GM10266 (cell line): ENCODE data around the gene SDK1.

Source experiments
- DNase-seq: peaks from one replicate; pipeline ENCODE4 v3.0.0; 2012; ENCODE audit errors: extremely low spot score
- TF ChIP-seq, protein P1 (sequence below): IDR thresholded peaks from 2 replicates; pipeline ENCODE4 v1.5.1; 2012; ENCODE audit warnings: mild to moderate bottlenecking, low read depth; ENCODE audit not compliant: control insufficient read depth, insufficient read depth; ENCODE audit errors: missing control alignments

Gene SDK1

DNA sequence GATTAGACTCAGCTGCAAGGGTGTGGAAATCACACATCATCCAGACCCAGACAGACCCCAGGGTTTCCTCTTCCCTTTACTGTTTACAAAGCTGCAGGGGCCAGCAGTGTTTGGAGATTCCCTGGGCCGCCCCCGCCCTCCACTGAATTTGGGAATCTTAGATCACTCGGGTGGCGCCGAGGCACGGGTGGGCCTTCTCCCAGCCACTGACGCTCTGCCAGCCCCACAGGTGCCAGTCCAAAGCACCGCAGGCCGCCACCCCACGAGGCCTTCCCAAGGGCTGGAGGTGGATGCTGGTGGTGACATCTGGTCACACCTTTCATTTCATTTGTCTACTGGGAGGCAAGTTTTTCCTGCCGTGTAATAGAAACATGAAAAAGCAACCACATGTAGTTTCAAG lies 941.7 kb downstream of the SDK1 start:
- DNase-seq = no peak
- TF ChIP-seq, protein P1, sequence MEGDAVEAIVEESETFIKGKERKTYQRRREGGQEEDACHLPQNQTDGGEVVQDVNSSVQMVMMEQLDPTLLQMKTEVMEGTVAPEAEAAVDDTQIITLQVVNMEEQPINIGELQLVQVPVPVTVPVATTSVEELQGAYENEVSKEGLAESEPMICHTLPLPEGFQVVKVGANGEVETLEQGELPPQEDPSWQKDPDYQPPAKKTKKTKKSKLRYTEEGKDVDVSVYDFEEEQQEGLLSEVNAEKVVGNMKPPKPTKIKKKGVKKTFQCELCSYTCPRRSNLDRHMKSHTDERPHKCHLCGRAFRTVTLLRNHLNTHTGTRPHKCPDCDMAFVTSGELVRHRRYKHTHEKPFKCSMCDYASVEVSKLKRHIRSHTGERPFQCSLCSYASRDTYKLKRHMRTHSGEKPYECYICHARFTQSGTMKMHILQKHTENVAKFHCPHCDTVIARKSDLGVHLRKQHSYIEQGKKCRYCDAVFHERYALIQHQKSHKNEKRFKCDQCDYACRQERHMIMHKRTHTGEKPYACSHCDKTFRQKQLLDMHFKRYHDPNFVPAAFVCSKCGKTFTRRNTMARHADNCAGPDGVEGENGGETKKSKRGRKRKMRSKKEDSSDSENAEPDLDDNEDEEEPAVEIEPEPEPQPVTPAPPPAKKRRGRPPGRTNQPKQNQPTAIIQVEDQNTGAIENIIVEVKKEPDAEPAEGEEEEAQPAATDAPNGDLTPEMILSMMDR = no peak

DNA sequence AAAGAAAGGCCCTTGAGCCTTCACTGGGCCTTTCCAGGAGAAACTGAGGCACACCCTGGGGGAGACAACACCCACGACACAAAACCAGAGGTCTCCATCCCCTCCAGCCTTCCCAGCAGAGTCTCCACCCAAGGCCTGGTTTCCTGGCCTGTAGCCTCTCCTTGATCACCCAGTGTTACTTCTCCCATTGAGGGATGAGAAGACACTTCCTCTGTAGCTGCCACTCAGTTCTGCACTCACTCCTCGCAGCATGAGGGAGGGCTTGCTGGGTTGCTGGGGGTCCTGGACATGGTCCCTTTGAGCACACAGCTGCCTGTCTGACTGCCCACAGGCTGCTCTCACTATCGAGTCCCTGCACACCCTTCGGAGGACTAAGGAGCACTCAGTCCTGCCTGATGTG lies 943.0 kb downstream of the SDK1 start:
- TF ChIP-seq, protein P1 = no peak
- no peak for DNase-seq

DNA sequence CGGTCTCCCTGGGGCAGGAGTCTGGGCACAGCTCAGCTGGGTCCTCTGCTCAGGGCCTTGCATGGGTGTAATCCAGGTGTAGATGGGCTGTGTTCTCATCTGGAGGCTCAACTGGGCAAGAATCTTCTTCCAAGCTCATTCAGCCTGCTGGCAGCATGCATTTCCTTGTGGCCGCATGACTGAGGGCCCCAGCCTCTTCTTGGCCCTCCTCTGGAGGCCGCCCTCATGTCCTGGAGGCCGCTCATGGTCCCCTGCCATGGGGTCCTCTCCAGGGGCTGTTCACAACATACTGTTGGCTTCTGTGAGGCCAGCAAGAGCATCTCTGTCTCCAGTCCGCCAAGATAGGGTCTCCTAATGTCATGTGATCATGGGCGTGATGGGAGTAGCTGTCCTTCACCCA lies 943.6 kb downstream of the SDK1 start:
- TF ChIP-seq, protein P1 = no peak

DNA sequence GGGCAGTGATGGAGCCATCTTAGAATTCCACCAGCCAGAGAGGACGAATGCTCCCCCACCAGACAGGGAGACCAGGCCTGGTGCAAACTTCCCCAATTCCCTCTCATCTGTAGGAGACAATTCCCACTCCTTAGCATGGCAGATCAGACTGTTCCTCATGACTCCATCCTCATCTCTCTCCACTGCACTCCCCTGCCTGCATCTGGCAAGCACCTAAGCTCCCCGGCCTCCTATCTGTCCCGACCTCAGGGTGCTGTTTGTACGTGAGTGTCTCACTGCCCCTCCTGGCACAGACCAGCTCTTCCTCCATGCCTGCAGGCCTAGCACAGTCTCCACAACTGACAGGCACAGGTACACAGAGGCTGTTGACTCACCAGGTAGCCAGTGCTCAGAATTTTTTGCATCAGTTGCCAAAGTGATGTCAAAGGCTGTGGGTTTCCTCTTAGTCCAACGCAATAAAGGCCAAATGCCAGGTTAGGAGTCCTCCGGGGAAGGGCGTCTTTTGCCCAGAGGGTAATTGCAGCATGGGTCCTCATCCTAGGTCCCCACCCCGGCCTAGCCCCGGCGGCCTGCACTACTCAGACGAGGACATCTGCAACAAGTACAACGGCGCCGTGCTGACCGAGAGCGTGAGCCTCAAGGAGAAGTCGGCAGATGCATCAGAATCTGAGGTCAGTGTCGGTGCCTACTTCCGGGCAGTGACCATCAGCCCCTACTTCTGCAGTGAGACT lies 944.2 kb downstream of the SDK1 start:
- TF ChIP-seq, protein P1 = no peak
- no peak for DNase-seq

More for the DNA sequence above, 943.6 kb downstream of the SDK1 start:
- DNase-seq = no peak

DNA sequence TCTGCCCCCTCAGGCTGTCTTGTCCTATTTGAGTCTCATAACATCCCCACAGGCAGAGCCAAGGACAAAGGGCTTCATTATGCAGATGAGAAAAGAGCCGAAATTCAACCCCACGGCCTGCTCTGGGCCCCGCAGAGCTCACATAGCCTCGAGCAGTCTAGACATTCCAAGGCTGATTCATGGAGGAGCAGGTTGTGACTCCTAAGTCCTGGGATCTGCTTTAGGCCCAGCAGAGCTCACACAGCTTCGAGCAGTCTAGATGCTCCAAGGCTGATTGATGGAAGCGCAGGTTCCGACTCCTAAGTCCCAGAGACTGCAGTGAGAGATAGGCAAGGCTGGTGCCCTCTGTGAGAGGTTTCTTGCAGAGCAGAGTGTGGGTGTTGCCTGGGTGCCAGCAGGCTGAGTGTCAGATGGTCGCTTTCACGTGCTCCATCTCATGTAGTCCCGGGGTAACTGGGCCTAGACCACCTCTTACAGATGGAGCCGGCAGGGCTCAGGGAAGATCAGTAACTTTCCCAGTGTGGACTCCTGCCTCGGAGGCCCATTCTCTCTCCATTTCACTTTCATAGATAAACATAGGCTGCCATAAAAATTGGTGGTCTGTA lies 944.9 kb downstream of the SDK1 start:
- TF ChIP-seq, protein P1 = no peak
- no peak for DNase-seq

DNA sequence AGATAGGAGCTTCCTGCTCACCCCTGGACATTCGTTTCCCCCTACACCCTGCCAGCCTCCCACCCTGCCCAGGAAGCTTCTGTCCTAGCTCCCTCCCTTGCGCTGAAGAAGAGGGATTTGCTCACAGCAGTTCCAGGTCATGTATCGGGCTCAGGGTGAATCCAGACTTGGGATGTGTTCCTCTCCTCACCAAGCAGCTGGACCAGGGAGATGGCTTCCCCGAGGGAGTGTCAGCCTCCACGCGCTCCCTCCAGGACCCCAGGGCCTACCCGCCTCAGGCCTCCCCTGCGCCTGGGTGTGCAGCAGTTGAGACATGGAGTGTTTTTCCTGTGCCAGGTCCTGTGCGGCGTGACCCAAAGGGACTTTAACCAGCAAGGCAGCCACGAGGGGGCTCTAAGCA lies 945.5 kb downstream of the SDK1 start:
- DNase-seq = no peak
- TF ChIP-seq, protein P1 = no peak
